Measurements from ENCODE around the gene MUC13.

The MUC13 gene

DNA sequence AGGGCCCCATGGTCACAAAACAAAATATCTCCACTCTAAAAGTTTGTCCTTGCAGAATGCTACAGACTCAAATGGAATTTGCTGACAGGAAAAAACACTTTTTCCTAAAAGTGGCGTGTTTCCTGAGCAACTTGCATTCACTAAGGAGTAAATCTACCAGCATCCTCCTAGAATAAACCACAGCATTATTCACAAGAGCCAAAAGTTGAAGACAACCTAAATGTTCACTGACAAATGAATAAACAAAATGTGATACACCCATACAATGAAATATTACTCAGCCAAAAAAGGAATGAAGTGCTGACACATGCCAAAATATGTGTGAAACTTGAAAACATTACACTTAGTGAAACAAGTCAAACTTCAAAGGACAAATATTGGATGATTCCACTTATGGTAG, 76.3 kb downstream of the MUC13 start:
- peaks cover 46% of the 10 kb centered on the region for H3K27me3 Mint-ChIP-seq

DNA sequence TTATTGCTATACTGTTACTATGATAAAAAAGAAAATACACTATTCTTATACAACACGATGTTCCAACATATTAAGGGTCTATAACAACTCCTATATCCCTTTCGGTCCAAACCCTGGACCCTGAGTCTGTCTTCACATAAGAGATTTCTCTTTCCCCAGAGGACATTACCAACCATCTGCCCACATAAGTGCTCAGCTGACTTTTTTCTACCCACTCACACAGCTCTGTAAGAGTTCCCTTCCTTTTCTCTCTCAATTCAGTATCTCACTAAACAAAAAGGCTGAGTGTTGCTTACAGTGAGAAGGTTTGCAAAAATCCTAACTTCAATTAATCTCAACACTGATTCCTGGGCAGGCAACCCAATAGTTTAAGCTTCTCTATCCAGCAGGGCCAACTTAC, 77.9 kb downstream of the MUC13 start:
- no peaks in the 10 kb centered on the region for H3K9me3 Mint-ChIP-seq
- no peak overlapping the region for H3K4me3 Mint-ChIP-seq
- CTCF ChIA-PET = interaction anchor here (1.0 kb wide), 1 partner anchor 43 kb away, joined by 3 read pairs; no protein-coding TSS in a partner anchor
- H3K36me3 Mint-ChIP-seq = no peaks in the 10 kb centered on the region
- peaks cover 48% of the 10 kb centered on the region for H3K27me3 Mint-ChIP-seq
- H3K27ac Mint-ChIP-seq = no peak overlapping the region
- no peak for DNase-seq
- no peaks in the 10 kb centered on the region for H3K4me1 Mint-ChIP-seq

More for the DNA sequence above, 76.3 kb downstream of the MUC13 start:
- no peak for DNase-seq
- Mint-ChIP-seq H3K36me3 (no peaks in the 10 kb centered on the region), H3K27ac (no peak overlapping the region), H3K4me3 (no peak overlapping the region), H3K9me3 (no peaks in the 10 kb centered on the region), H3K4me1 (no peaks in the 10 kb centered on the region)
- CTCF ChIA-PET = no interaction called here

Measured in activated naive CD4-positive, alpha-beta T cell treated with anti-CD3 and anti-CD28 coated beads, Interleukin-2, amount 10 ng/mL, durations not matched to agents 7 days and 5 days (primary cell).